MCF 10A (cell line): ENCODE measurements around the gene BRAT1. TPM values are rescaled to one million over a fixed set of nuclear protein-coding genes. Genes with fewer than 3 reads are reported as not detected.

Source experiments
- BruUV-seq: library from RNA; stranded (reverse); fragments of 400-500 nt; replicated peaks from 2 replicates; lab custom pipeline; 2021; lab: Mats Ljungman, UMichigan
- CTCF ChIA-PET: fragments of 300-600 bp; sonication (Branson Sonifier 250); formaldehyde crosslinking; extraction: SDS; loops from one replicate; lab custom pipeline; 2021; ENCODE audit warnings: antibody characterized with exemption, inconsistent platforms; lab: Yijun Ruan, JAX
- POLR2A ChIA-PET: fragments of 300-600, 350-650 bp; sonication (Branson Sonifier 250); formaldehyde crosslinking; extraction: SDS; loops from one replicate; lab custom pipeline; 2020; ENCODE audit warnings: antibody characterized with exemption, inconsistent platforms; lab: Yijun Ruan, JAX
- DNase-seq: peaks from one replicate; pipeline ENCODE4 v3.0.0-alpha.2; 2018; ENCODE audit not compliant: unreplicated experiment
- H3K27ac Mint-ChIP-seq: one replicate; pipeline ENCODE4 v1.8.0; 2022; ENCODE audit warnings: mild to moderate bottlenecking, low read depth, mixed read lengths; ENCODE audit not compliant: unreplicated experiment
- H3K27me3 Mint-ChIP-seq: one replicate; pipeline ENCODE4 v1.8.0; 2022; ENCODE audit warnings: mixed read lengths; ENCODE audit not compliant: insufficient read depth, unreplicated experiment
- H3K36me3 Mint-ChIP-seq: one replicate; pipeline ENCODE4 v1.8.0; 2022; ENCODE audit warnings: mild to moderate bottlenecking, moderate library complexity, mixed read lengths; ENCODE audit not compliant: insufficient read depth, unreplicated experiment
- H3K4me1 Mint-ChIP-seq: one replicate; pipeline ENCODE4 v1.8.0; 2022; ENCODE audit warnings: mixed read lengths; ENCODE audit not compliant: insufficient read depth, unreplicated experiment
- H3K4me3 Mint-ChIP-seq: one replicate; pipeline ENCODE4 v1.8.0; 2022; ENCODE audit warnings: mild to moderate bottlenecking, moderate library complexity, mixed read lengths; ENCODE audit not compliant: unreplicated experiment
- H3K9me3 Mint-ChIP-seq: one replicate; pipeline ENCODE4 v1.8.0; 2022; ENCODE audit warnings: mixed read lengths; ENCODE audit not compliant: unreplicated experiment
- CTCF ChIP-seq: fragments of 200-600 bp; IDR thresholded peaks from one replicate; pipeline ENCODE4 v1.8.0; 2022; ENCODE audit warnings: antibody characterized with exemption, mild to moderate bottlenecking; ENCODE audit not compliant: unreplicated experiment
- intact Hi-C: fragments of 100-400 bp; cut with micrococcal nuclease; formaldehyde crosslinking; loops from 2 replicates; pipeline ENCODE4 v1.14.1; 2022
- total RNA-seq: library from RNA; stranded (reverse); gene quantifications from 2 replicates; pipeline ENCODE4 v1.2.3, GENCODE V29; 2022

Gene BRAT1
- total RNA-seq, 1 experiment from 2014 or later: 18.0 TPM

- no peak overlapping the region for H3K27ac Mint-ChIP-seq
- POLR2A ChIA-PET: interaction anchor here (0.8 kb wide), 1 partner anchor 187 kb away, joined by 3 read pairs; no protein-coding TSS in a partner anchor
- BruUV-seq: no TSS peak
These were observed 13.9 kb downstream of the BRAT1 start for GRCh38 chr7:2541291-2542010.

GRCh38 chr7:2540641-2541051 is 14.7 kb downstream of the BRAT1 start:
- Mint-ChIP-seq H3K27ac (no peak overlapping the region), H3K4me3 (no peak overlapping the region), H3K4me1 (no peaks in the 10 kb centered on the region), H3K9me3 (no peaks in the 10 kb centered on the region), H3K27me3 (no peaks in the 10 kb centered on the region), H3K36me3 (peaks cover 56% of the 10 kb centered on the region)
- ChIA-PET POLR2A (interaction anchor here (1.1 kb wide), 1 partner anchor 17 kb away, joined by 3 read pairs; no protein-coding TSS in a partner anchor), CTCF (interaction anchor here (0.6 kb wide), 1 partner anchor 78 kb away, joined by 3 read pairs; no protein-coding TSS in a partner anchor)
- no TSS peak for BruUV-seq
- no peak for TF ChIP-seq CTCF
- intact Hi-C loops: no loop called here
- no peak for DNase-seq

More at GRCh38 chr7:2541291-2542010, 13.9 kb downstream of the BRAT1 start:
- peaks cover 64% of the 10 kb centered on the region for H3K36me3 Mint-ChIP-seq
- no peaks in the 10 kb centered on the region for H3K27me3 Mint-ChIP-seq
- no peaks in the 10 kb centered on the region for H3K4me1 Mint-ChIP-seq
- H3K9me3 Mint-ChIP-seq: no peaks in the 10 kb centered on the region
- intact Hi-C loops: no loop called here
- TF ChIP-seq CTCF: no peak
- H3K4me3 Mint-ChIP-seq: no peak overlapping the region
- CTCF ChIA-PET: interaction anchor here (0.6 kb wide), 2 partner anchors 77 to 93 kb away, joined by 3 read pairs; no protein-coding TSS in a partner anchor
- no peak for DNase-seq

- intact Hi-C loops: no loop called here
- ChIA-PET POLR2A (interaction anchor here (0.7 to 1.2 kb wide), 4 partner anchors 12 to 1066 kb away, joined by 3 to 5 read pairs (median 3); no protein-coding TSS in a partner anchor), CTCF (no interaction called here)
- DNase-seq: no peak
- H3K4me3 Mint-ChIP-seq: no peak overlapping the region
- H3K27ac Mint-ChIP-seq: no peak overlapping the region
- H3K36me3 Mint-ChIP-seq: peaks cover 55% of the 10 kb centered on the region
- no peaks in the 10 kb centered on the region for H3K27me3 Mint-ChIP-seq
- no peaks in the 10 kb centered on the region for H3K9me3 Mint-ChIP-seq
- no TSS peak for BruUV-seq
- H3K4me1 Mint-ChIP-seq: no peaks in the 10 kb centered on the region
- TF ChIP-seq CTCF: no peak
These were observed 15.2 kb downstream of the BRAT1 start for GRCh38 chr7:2540133-2540532.

- CTCF ChIA-PET: no interaction called here
- no peak for TF ChIP-seq CTCF
- DNase-seq: no peak
- intact Hi-C loops: no loop called here
- no TSS peak for BruUV-seq
- no peaks in the 10 kb centered on the region for H3K4me1 Mint-ChIP-seq
- peaks cover 46% of the 10 kb centered on the region for H3K36me3 Mint-ChIP-seq
- POLR2A ChIA-PET: interaction anchor here (0.7 to 1.2 kb wide), 4 partner anchors 13 to 1065 kb away, joined by 3 to 5 read pairs (median 3); no protein-coding TSS in a partner anchor
- no peak overlapping the region for H3K4me3 Mint-ChIP-seq
- no peaks in the 10 kb centered on the region for H3K27me3 Mint-ChIP-seq
- no peak overlapping the region for H3K27ac Mint-ChIP-seq
- H3K9me3 Mint-ChIP-seq: no peaks in the 10 kb centered on the region
These were observed 16.1 kb downstream of the BRAT1 start for GRCh38 chr7:2539031-2539911.
